ENCODE results near the gene ALG14.
"Not testable (repeated sequence)": the region's sequence is repeated elsewhere in the genome, so short reads cannot be mapped to it uniquely, and the experiment has no call there.

ALG14 gene

DNA sequence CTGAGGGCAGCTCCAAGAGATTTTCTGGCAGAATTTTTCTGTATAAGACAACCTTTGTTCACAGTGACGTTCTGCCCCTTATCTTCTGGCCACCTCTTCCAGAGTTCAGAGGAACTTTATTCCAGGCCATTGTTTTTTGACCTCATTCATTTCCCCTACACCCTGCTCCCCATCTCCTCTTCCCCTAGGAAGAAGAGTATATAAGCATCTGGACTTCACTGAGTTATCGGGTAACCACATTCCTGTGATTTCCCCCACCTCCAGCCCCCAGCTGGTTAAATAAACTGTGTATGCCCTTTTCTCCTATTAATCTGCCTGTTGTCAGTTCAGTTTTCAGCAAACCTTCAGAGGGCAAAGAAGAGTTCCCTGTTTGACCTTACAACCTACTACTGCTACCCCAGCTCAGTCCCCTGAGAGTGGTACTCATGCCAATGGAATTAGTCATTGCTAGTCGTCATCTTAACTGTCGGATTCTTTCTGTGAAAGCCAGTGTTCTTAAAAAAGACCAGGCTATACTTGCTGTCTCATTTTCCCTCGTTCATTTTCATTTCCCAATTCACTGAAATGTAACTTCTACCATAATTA, 14.3 kb upstream of the ALG14 start:
- no peak for DNase-seq (ENCODE audit: low read depth)

DNA sequence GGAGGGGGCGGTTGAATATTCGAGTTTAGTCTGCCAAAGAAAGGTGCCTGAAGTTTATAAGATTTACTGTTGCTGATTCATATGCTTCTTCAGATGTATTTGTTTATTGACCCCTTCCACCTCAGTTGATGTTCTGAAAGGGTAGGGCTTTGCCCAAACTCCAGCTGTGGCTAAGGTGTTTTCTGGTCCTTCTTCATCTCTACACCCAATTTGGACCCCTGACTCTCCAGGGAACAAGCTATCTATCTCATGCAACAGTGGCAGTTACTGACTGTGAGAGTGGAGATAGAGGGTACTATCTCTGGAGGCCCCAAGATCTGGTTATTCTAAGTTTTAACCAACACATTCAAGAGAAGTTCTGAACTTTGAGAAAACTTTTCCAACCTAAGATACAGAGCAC, 12.6 kb upstream of the ALG14 start:
- DNase-seq (ENCODE audit: low read depth), result no peak

DNA sequence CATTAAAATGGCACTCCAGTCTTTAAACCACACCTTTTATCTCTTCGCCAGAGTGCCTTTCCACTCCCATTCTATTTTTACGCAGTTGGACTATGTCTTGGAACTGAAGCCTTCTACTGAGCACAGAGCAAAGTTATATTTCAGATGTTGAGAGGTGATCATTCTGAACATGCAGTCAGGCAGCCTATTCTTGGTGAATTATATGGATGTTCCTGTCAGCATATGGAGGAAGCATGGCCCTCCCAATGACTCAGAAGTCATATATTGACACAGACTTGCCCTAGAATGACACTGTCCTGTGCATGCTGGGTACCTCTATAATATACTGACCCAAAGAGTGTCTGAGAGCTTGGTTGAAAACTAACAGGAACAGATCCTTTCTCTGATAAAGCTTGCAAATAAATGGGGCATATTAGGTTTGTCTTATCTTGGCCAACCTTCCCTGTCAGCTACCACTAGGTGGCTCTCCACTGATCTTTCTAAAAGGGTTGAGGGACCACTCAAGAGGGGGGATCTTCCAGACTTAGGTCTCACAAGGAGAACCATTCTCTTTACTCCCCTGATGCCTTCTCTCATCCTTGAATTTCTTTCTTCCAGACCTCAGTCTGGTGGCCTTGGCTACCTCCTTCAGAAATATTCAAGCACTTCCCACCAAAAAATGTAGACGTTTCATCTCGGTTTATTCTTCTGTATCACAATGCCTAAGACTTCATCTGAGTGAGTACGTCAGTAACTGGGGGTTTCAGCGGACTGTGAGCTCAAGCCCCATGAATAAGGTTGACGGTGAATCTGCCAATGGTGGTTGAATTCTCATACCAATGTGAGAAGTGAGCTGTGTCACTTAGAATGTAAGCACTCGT, 11.8 kb upstream of the ALG14 start:
- DNase-seq (ENCODE audit: low read depth), result no peak

DNA sequence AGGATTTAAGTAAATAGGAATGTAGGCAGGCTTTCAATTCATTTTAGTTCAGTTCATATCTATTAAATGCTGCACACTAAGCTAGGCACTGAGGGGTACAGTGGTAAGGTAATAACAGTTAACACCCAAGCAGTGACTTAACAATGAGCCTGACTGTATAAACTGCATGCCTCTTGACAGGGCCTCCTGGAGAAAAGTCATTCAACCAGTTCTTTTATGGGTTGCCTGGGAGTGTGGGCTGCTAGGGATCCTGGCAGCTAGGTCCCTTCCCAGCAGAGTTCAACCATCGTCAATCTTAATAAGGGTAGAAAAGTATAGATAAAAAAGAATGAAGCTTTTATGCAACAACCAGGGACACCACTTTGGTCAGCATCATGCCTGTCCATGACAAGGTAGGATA, 8.1 kb upstream of the ALG14 start:
- DNase-seq (ENCODE audit: low read depth), result no peak

DNA sequence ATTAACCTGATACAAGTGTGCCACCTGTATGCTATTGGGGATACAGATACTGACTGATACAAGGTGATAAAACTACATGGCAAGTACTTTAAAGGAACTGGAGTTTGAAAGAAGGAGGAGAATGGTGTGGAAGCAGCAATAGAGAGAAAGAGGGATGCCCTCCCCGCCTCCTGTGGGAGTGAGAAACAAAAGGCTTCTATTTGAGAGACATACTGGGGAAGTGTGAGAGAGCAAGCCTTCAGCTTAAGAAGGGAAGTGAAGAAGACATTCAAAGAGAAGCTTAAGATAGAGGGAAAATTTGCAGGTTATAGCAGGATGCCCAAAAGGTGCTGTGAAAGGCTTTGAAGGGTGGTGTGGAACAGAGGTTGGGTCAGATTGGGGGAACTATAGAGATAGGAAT, 7.7 kb upstream of the ALG14 start:
- no peak for DNase-seq (ENCODE audit: low read depth)

DNA sequence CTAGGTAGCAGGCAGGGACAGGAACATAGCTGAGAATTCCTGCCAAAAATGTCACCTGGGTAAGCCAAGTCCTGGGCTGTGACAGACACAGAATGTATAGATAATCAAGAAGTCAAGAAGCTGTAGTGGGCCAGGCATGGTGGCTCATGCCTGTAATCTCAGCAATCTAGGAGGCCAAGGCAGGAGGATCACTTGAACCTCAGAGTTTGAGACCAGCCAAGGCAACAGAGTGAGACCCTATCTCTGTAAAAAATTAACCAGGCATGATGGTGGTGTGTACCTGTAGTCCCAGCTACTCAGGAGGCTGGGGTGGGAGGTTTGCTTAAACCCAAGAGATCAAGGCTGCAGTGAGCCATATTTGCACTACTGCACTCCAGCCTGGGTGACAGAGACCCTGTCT, 3.3 kb upstream of the ALG14 start:
- DNase-seq (ENCODE audit: low read depth), result no peak

DNA sequence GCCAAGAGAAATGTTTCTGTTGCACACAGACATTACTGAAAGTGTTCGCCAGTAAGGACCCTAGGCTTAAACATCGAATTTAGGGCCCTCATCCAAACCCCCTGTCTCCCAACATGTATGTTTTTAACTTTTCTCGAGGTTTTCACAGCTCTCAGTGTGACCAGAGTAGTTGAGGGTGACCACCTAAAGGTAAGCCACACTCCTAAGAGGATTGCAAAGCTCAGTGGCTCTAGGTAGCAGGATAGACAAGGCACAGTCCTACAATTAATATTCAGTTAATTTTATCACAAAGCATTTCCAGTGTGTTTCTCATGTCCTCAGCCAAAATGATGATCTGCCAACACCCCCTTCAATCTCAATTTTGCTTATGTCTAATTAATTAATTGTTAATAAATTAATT, 695 bp upstream of the ALG14 start:
- no peak for DNase-seq (ENCODE audit: low read depth)

DNA sequence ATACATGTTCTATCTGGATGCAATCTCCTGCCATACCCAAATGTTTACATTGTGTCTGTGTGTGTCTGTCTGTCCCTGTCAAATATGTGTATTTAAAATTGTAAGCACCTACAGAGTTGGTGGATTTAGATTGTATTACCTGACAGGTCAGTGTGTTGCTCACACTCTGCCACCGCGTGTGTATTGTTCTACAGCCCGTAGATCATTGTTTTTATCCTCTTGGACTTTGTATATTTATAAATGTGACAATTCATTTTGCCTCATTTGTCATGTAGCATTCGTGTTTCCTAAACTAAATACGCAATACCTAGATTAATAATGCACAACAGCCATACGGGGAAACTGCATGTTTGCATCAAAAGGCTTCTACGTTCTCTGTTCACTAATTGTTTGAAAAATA, 634 bp downstream of the ALG14 start:
- DNase-seq (ENCODE audit: low read depth), result no peak

DNA sequence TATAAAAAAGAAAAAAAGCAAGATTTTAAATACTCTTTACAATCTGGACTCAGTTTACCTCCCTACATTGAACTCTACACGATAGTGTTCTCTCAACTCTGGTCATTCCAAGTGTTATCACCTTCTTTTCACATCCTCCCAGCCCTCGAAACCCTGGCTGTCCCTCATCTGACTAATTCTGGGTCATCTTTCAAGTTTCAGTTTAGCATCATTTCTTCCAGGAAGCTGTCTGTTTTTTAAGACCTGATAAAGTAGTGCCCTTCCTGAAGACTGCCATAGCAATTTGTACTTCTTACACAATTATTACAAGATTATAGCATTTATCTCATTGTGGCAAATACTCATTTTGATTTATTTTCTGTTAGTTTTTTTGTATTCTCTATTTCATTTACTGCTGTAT, 1.2 kb downstream of the ALG14 start:
- no peak for DNase-seq (ENCODE audit: low read depth)

DNA sequence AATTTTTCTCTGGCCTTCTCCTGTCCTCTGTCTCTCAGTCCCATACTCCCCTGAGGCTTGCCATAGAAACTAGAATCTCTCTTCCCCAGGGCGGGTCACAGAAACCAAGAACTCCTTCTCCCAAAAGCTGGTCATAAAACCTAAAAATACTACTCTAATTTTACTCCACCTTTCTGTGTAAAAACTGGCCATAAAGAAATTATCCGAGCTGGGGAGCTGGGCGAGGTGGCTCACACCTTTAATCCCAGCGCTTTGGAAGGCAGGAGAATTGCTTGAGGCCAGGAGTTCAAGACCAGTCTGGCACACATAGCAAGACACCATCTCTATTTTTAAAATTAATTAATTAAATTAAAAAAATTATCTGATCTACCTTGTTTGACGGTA, 3.0 kb downstream of the ALG14 start:
- no peak for DNase-seq (ENCODE audit: low read depth)

DNA sequence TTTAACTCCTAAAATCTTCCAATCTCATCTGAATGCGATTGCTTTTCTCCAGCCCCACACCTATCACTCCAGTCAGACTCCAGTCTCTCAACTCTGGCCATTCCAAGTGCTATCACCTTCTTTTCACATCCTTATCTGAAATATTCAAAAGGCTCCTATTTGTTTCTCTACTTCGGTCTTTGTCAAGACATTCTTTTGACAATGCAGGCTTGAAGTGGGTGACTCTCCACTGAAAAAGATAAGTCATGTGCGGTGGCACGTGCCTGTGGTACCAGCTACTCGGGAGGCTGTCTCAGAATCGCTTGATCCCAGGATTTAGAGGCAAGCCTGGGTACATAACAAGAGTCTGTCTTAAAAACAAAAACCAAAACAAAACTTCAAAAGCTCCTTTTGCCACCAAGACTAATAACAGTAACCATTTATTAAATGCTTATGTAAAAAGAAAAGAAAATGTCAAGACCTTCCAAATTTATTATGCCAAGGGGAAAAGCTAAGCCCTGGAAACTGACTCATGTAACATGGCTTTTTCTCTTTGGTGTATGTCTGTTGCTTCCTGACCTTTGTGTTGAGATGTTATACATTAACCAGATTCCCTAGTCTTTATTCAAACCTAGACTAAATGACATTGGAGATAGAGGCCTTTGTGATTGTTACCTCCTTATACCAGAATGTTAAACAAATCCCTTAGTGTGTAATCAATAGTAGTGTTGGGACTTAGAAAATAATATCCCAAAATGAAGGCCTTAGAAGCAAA, 3.6 kb downstream of the ALG14 start:
- DNase-seq (ENCODE audit: low read depth), result no peak

DNA sequence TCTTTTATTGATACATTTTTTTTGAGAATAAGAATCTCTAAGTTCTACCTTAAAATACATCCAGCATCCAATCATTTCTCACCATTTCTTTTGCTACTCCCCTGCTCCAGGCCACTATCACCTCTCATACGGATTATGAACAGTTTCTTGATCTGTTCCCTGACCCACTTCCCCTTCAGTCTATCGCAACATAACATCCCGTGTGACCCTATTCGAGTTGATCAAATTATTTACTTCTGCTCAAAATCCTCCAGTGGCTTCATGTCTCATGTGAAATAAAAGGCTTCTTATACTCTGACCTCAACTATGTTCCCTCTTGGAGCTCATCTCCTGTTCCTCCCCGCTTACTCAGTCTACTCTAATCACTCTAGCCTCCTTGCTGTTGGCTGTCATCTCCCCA, 5.2 kb downstream of the ALG14 start:
- DNase-seq (ENCODE audit: low read depth), result no peak

DNA sequence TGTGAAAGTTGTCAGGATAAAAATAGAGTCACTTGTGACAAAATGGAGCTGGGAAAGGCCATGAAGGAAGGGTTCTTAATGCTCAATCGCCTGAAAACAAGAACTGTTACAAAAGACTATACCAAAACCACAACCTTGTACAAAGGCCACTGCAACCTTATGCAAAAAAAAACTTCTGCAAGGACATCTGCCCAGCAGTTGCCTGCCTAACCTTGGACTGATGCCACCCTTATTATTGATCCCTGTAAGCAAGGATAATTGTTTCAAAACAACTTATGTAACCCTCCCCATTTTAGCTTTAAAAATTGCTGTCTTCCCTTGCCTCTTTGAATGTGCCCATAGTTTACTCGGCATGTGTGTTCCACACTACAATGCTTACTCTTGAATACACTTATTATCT, 5.7 kb downstream of the ALG14 start:
- no peak for DNase-seq (ENCODE audit: low read depth)

DNA sequence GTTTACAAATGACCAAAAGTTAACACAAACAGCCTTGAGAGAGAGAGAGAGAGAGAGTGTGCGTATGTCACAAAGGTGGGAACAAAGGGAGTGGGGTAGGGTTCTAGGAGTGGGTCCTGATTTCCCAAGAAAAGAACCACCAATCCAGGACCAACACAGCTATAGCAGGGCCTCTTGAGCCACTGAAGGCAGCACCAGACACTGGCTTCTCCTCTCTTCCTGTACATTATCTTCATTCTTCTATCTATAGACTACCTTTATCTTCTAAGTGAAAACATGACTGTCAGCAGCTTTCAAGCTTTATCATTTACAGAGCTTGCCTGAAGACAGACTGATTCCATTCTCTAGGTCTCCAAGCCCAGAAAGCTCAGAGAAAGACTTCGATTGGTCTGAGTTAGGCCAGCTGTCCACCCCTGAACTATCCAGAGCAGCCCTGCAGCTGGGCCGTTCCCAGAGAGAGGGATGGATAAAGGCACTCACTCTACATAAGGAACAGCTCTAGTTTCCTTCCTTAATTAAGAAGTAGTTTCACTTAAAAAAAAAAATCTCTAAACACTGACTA, 11.2 kb downstream of the ALG14 start:
- DNase-seq (ENCODE audit: low read depth), result no peak

DNA sequence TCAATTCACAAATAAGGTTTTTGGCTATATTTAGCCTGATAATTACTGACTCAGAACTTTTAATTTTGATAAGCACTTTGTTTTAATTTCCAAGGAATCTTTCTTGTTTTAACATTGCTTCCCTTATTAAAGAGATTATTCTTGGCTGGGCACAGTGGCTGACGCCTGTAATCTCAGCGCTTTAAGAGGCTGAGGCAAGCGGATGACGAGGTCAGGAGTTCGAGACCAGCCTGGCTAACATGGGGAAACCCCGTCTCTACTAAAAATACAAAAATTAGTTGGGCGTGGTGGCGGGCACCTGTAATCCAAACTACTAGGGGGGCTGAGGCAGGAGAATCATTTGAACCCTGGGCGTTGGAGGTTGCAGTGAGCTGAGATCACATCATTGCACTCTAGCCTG, 13.8 kb downstream of the ALG14 start:
- DNase-seq (ENCODE audit: low read depth), result no peak

DNA sequence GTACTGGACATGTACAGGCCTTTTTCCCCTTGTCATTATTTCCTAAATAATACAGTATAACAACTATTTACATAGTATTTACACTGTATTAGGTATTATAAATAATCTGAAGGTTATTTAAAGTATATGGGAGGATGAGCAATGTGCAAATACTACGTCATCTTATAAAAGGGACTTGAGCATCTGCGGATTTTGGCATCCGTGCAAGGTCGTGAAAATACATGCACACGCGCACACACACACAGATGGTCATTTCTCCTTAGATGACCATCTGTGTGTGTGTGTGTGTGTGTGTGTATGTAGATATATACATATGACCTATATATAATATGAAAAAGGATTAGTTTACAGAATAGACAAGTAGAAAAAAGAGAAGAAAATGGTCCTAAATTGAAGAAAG, 15.4 kb downstream of the ALG14 start:
- no peak for DNase-seq (ENCODE audit: low read depth)

DNA sequence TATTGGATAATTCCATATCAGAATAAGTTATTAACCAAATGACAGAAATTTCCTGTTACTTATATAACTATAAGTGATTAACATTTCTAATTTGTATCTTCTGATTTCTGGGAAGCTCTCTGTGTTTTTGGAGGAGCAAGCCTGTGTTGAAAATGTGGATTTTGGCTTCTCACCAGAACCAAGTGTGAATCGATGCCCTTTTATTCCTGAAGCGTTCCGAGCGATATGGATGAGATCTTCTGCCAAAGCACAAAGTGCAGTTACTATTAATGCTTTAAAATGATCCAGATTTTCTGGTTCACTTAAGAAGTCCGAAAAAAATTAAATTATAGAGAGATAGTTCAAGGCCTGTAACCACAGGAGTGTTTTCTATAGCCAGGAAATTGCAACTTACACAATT, 22.8 kb downstream of the ALG14 start:
- DNase-seq (ENCODE audit: low read depth), result no peak

DNA sequence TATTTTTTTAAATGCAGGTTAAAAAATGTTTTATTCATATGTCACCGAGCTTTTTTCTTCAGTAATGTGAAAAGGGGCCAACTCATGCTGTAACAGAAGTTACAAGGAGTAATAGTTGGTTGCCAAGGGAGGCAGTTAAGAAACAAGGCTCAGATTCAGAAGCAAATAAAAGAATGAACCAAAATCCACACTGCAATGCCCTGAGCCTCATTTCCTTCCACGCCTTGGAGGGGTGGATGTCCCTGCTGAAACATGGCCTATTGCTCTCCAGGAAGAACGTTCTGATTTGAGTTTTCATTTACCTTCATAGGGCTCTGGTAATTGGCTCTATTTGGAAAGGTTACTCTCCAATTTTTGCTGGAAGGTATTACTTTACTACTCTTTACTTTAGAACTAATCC, 24.4 kb downstream of the ALG14 start:
- DNase-seq (ENCODE audit: low read depth), result no peak

DNA sequence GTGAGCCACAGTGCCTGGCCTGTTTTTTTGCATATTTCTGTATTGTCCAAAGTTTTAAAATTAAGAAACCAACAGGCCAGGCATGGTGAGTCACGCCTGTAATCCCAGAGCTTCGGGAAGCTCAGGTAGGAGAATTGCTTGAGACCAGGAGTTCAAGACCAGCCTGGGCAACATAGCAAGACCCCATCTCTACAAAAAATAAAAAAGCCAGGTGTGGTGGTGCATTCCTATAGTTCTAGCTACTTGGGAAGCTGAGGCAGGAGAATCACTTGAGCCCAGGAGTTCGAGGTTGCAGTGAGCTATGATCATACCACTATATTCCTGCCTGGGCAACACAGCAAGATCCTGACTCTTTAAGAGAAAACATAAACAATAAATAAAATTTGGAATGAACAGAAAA, 25.1 kb downstream of the ALG14 start:
- DNase-seq (ENCODE audit: low read depth), result not testable (repeated sequence)

DNA sequence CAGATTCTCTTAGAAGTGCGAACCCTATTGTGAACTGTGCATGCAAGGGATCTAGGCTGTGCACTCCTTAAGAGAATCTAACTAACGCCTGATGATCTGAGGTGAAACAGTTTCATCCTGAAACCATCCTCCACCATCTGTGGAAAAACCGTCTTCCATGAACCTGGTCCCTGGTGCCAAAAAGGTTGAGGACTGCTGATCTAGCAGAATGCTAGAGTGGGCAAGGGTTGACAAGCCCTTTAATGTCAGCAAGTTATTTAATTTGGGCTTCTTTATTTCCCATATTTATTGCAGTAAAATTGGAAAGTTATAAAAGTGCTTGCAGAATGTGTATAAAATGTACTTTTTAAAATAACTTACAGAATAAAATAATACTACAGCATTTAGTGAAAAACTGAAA, 26.4 kb downstream of the ALG14 start:
- DNase-seq (ENCODE audit: low read depth), result no peak

DNA sequence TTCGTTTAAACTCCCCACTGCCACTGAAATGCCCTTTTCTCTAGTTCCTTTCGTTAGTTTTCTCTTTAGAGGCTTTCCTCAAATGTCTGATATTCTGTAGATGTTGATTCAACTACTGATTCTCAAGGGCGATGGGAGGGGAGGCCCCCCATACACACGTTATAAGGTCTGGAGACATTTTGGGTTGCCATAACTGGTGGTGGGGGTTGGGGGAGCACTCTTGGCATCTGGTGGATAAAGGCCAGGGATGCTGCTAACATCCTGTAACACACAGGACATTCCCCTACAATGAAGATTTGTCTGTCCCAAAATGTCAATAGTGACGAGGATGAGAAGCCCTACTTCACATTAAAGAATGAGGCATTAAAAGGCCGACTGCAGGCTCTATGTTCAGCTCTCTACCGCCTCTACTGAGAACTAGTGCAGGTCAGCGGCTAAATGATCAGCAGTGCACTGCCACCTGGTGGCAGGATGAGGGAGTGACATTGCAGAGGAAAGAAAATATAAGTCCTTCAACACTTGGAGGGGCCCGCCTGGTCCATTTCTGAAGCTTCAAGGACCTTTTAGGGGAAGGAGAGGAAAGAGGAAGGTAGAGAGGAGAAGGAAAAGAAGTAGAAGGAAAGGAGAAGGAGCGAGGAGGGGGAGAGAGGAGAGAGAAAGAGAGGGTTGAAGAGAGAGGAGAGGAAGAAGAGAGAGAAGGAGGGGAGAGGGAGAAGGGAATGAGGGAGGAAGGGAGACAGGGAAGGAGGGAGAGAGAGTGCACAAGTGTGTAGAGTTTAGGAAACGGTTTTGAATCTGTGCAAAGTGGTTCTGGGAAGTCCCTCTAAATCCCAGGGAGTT, 29.4 kb downstream of the ALG14 start:
- DNase-seq (ENCODE audit: low read depth), result peak; percentile 69

DNA sequence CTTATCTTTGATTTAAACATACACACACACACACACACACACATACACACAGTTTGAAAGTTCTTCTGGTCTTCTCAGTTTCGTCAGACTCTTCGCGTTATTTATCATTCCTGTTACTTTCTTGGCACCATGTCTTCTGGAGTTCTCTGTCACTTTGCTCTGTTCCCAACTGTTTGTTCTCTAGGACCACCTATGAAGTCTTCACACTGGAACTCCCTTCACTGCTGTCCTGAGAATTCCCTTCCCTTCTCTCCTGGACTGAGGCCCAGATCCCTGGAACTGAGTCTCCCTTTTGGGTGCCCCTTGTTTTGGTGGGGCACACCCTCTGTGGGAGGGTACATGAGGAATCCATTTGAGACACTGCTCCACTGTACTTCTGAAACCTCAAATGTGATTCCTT, 30.5 kb downstream of the ALG14 start:
- no peak for DNase-seq (ENCODE audit: low read depth)

Measured in T follicular helper cell (primary cell).